KMS-11 (cell line): ENCODE data around the gene SLC38A2.

Experiments
- H2AFZ ChIP-seq: fragments of 200-600 bp; sonication (generic); 2 replicates; pipeline ENCODE4 v1.6.1; 2016; ENCODE audit warnings: antibody characterized with exemption, mixed run types, low read depth
- H3K27ac ChIP-seq: fragments of 200-600 bp; sonication (generic); 2 replicates; pipeline ENCODE4 v1.6.1; 2016; ENCODE audit warnings: mild to moderate bottlenecking, mixed run types
- H3K27me3 ChIP-seq: fragments of 200-600 bp; sonication (generic); 2 replicates; pipeline ENCODE4 v1.6.1; 2017; ENCODE audit warnings: mild to moderate bottlenecking, low read depth, mixed run types, moderate library complexity; ENCODE audit not compliant: insufficient read depth
- H3K36me3 ChIP-seq: fragments of 200-600 bp; sonication (generic); 2 replicates; pipeline ENCODE4 v1.6.1; 2017; ENCODE audit warnings: mild to moderate bottlenecking, mixed run types; ENCODE audit not compliant: insufficient read depth
- H3K4me1 ChIP-seq: fragments of 200-600 bp; sonication (generic); 2 replicates; pipeline ENCODE4 v1.6.1; 2016; ENCODE audit warnings: mild to moderate bottlenecking, low read depth, mixed run types; ENCODE audit not compliant: poor library complexity, severe bottlenecking
- H3K4me2 ChIP-seq: fragments of 200-600 bp; sonication (generic); 2 replicates; pipeline ENCODE4 v1.7.0; 2016; ENCODE audit warnings: mild to moderate bottlenecking, mixed run types
- H3K4me3 ChIP-seq: fragments of 200-600 bp; sonication (generic); IDR thresholded peaks from 2 replicates; pipeline ENCODE4 v1.6.1; 2017; ENCODE audit warnings: low read depth, low read length, mixed read lengths; ENCODE audit not compliant: insufficient read depth
- H3K79me2 ChIP-seq: fragments of 200-600 bp; sonication (generic); 2 replicates; pipeline ENCODE4 v1.6.1; 2016; ENCODE audit warnings: low read depth, mixed run types; ENCODE audit not compliant: insufficient read depth
- H3K9ac ChIP-seq: fragments of 200-600 bp; sonication (generic); 2 replicates; pipeline ENCODE4 v1.6.1; 2016; ENCODE audit warnings: mild to moderate bottlenecking, mixed run types
- H4K20me1 ChIP-seq: fragments of 200-600 bp; sonication (generic); 2 replicates; pipeline ENCODE4 v1.6.1; 2016; ENCODE audit warnings: mild to moderate bottlenecking, mixed run types; ENCODE audit not compliant: insufficient read depth
- CTCF ChIP-seq: fragments of 200-600 bp; sonication (generic); conservative IDR thresholded peaks from 2 replicates; pipeline ENCODE4 v1.6.1; 2017; ENCODE audit warnings: low read depth, mild to moderate bottlenecking, antibody characterized with exemption, low read length, moderate library complexity, mixed read lengths

SLC38A2 gene

GRCh38 chr12:46389031-46389616 lies 16.6 kb upstream of the SLC38A2 start:
- Histone ChIP-seq H3K9ac (no peak overlapping the region), H3K27ac (no peak overlapping the region), H3K4me2 (0 out of 2 replicates have a peak overlapping the region, but pooled peaks have one; percentile 74), H3K36me3 (no peaks in the 10 kb centered on the region), H4K20me1 (no peaks in the 10 kb centered on the region), H2AFZ (no peak overlapping the region), H3K27me3 (no peaks in the 10 kb centered on the region), H3K4me3 (no peak overlapping the region), H3K79me2 (peaks cover 14% of the 10 kb centered on the region; the same call in 1 of the 2 replicates), H3K4me1 (peaks cover 80% of the 10 kb centered on the region)
- no peak for TF ChIP-seq CTCF

DNA sequence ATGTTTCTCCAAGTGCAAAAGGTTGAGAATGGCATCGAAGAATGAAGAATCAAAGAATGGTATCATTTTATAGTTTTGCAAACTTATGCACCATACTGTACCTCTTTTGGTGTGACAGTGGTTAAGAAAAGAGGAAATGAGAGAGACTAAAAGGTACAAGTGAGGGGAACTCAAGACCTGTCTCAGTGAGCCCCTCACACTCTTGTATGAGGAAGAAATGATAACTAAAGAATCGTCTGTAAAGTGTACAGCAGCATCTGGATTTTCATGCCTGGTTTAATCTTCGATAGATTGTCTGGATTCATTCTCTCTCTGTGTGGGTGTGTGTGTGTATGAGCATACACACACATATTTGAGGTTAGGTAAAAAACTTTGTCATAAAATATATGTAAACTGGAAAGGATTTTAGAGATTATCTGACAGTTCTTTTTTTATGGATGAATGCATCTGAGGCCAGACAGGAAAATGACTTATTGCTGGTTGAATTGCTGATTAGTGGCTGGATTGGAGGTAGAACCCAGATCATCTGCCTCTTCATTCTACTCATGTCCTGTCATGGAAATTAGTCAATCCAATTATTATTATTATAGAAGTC lies 16.0 kb upstream of the SLC38A2 start:
- H2AFZ ChIP-seq = no peak overlapping the region
- peak overlapping the region; percentile 76 for H3K27ac ChIP-seq
- no peak for TF ChIP-seq CTCF
- H3K36me3 ChIP-seq = no peaks in the 10 kb centered on the region
- no peaks in the 10 kb centered on the region for H4K20me1 ChIP-seq
- H3K27me3 ChIP-seq = no peaks in the 10 kb centered on the region
- peaks cover 14% of the 10 kb centered on the region; the same call in 1 of the 2 replicates for H3K79me2 ChIP-seq
- no peak overlapping the region for H3K4me3 ChIP-seq
- no peak overlapping the region; the same call in 1 of the 2 replicates for H3K9ac ChIP-seq
- H3K4me1 ChIP-seq = peaks cover 80% of the 10 kb centered on the region
- peak overlapping the region; percentile 74 for H3K4me2 ChIP-seq

- TF ChIP-seq CTCF = no peak
- no peaks in the 10 kb centered on the region for H3K36me3 ChIP-seq
- H3K4me2 ChIP-seq = peak overlapping the region; percentile 74
- H2AFZ ChIP-seq = peak overlapping the region; percentile 42
- no peaks in the 10 kb centered on the region for H4K20me1 ChIP-seq
- H3K27me3 ChIP-seq = no peaks in the 10 kb centered on the region
- peak overlapping the region; percentile 45; the same call in 1 of the 2 replicates for H3K9ac ChIP-seq
- peak overlapping the region; percentile 76 for H3K27ac ChIP-seq
- peaks cover 14% of the 10 kb centered on the region; the same call in 1 of the 2 replicates for H3K79me2 ChIP-seq
- no peak overlapping the region for H3K4me3 ChIP-seq
- peaks cover 73% of the 10 kb centered on the region for H3K4me1 ChIP-seq
Observed at GRCh38 chr12:46387670-46388069, 15.1 kb upstream of the SLC38A2 start.

DNA sequence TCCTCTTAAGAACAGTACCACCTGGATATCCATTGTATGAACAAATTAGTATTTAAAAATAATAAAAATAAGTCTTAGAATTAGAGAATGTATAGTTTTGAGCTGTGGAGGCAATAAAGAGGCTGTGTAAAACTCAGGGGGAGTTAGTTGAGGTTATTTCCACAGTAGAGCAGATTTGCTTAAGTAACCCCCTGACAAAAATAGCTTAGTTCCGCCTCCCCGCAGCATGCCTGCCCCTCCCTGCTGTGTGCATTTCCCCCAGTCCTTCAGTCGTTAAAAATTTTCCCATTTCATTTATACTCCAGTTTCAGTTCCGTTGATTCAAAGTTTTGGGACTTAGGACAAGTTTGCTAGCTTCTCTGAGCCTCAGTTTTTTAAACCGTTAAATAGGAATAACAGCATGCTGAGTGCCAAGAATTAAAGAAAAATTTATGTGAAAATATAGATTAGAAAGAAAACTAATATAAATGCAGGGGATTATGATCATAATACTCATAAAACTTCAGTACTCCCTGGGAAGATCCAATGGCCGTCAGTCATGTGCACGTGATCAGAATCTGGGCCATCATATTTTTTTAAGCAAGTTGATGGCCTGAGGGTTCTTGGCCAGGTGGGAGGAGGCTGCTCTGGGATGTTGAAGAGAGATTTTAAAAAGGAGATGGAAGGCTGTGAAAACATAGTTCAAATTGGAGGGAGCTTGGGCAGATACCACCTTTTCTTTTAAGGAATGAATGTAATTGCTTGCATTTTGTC lies 14.5 kb upstream of the SLC38A2 start:
- peak overlapping the region; percentile 74 for H3K4me2 ChIP-seq
- peak overlapping the region; percentile 45; the same call in 1 of the 2 replicates for H3K9ac ChIP-seq
- H3K36me3 ChIP-seq = no peaks in the 10 kb centered on the region
- peak overlapping the region; percentile 42 for H2AFZ ChIP-seq
- H3K4me1 ChIP-seq = peaks cover 73% of the 10 kb centered on the region
- H4K20me1 ChIP-seq = no peaks in the 10 kb centered on the region
- peaks cover 14% of the 10 kb centered on the region; the same call in 1 of the 2 replicates for H3K79me2 ChIP-seq
- no peak for TF ChIP-seq CTCF
- no peak overlapping the region for H3K4me3 ChIP-seq
- peak overlapping the region; percentile 76 for H3K27ac ChIP-seq
- H3K27me3 ChIP-seq = no peaks in the 10 kb centered on the region
